Measurements from ENCODE around the gene NPAS3.

The NPAS3 gene

DNA sequence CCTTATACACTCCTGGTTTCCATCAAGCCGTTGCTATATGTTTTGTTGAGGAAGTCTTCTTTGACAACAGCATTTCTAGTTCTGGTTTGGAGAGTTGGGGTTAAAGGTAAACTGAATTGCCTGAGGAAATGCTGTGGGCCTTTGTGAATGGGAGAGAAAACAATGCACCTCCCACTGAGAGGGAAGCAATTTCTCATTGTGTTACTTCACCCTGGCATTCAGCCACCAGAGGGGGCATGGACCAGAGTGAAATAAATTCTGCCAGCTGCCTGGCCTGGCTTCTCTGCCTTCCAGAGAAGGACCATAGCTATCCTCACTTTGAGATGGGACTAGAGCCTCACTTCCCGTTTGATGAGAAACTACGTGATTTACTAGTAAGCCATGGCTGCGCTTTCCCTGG, 536.9 kb downstream of the NPAS3 start:
- H3K27ac ChIP-seq = no peak overlapping the region
- no peak for TF ChIP-seq ZFX (IDR thresholded peaks at IDR 0.05; ENCODE audit: borderline replicate concordance)
- TF ChIP-seq, protein P1, sequence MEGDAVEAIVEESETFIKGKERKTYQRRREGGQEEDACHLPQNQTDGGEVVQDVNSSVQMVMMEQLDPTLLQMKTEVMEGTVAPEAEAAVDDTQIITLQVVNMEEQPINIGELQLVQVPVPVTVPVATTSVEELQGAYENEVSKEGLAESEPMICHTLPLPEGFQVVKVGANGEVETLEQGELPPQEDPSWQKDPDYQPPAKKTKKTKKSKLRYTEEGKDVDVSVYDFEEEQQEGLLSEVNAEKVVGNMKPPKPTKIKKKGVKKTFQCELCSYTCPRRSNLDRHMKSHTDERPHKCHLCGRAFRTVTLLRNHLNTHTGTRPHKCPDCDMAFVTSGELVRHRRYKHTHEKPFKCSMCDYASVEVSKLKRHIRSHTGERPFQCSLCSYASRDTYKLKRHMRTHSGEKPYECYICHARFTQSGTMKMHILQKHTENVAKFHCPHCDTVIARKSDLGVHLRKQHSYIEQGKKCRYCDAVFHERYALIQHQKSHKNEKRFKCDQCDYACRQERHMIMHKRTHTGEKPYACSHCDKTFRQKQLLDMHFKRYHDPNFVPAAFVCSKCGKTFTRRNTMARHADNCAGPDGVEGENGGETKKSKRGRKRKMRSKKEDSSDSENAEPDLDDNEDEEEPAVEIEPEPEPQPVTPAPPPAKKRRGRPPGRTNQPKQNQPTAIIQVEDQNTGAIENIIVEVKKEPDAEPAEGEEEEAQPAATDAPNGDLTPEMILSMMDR (IDR thresholded peaks at IDR 0.05) = no peak; the same call in 1 of the 2 replicates

DNA sequence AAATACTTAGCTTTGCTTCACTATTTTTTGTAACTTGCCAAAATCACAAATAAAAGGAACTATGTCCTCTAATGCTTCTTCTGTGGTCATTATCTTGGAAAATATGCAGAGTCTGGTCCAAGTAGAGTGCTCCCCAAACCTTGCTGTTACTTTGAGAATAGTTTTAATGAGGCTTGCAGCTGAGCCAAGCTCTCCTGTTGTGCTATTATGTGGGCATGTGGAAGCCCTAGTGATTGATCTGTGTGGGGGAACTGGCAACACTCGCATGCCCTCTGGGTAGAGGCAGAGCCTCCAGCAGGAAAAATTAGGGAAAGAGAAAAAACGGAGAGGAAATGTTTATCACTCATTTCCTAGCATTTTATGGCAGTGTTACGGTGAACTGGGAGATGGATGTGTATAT, 539.1 kb downstream of the NPAS3 start:
- no peak overlapping the region for H3K27ac ChIP-seq
- no peak for TF ChIP-seq ZFX (IDR thresholded peaks at IDR 0.05; ENCODE audit: borderline replicate concordance)
- TF ChIP-seq, protein P1 (IDR thresholded peaks at IDR 0.05) = no peak

DNA sequence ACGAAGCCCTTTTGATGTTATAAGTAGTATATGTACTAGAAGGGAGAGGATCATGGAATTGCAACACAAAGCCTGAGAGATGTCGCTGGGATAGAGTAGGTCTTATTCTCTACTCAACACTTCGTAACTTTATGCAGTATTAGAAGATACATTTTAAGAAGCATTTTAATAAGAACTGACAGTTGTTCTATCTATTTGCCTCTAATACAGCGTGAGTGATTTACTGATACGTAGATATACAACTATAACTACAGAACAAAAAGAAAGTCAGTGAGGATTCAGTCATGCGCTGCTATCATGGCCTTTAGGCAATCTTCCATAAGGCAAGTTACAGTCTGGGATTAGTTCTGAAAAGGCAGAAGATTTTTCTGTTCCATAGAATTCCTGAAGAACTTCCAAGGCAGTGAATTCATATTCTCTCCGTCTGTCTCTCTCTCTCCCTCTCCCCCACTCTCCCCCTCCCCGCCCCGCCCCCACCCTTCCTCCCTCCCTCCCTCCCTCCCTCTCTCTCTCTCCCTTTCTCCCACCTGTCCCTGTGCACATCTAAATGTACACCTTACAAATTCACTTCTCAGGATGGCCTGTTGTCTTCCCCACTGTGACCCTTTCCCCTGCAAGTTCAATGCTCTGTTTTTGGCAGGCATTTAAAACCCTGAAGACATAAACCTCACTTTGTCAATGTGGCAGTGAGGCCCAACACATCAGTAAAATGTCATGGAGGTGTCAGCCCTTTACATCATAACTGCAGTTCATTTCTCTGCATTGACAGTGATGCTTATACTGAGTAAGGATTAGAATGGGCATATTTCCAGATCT, 541.6 kb downstream of the NPAS3 start:
- no peak overlapping the region for H3K27ac ChIP-seq
- TF ChIP-seq, protein P1 (IDR thresholded peaks at IDR 0.05) = no peak
- no peak for TF ChIP-seq ZFX (IDR thresholded peaks at IDR 0.05; ENCODE audit: borderline replicate concordance)

DNA sequence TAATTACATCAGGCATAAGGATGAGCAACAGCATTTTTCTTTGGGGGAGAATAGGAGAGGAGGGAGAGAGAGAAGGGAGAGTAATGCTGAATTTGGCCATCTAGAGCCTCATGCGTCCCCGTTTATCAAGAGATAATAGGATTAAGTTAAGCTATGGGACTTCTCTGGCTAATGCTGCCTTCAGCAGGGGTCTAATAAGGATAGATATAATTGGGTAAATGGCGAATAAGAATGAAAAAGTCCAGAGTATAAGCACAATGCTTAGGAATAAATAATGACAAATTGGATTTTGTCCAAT, 542.2 kb downstream of the NPAS3 start:
- H3K27ac ChIP-seq = no peak overlapping the region
- TF ChIP-seq, protein P1 (IDR thresholded peaks at IDR 0.05) = no peak
- TF ChIP-seq ZFX (IDR thresholded peaks at IDR 0.05; ENCODE audit: borderline replicate concordance) = no peak

DNA sequence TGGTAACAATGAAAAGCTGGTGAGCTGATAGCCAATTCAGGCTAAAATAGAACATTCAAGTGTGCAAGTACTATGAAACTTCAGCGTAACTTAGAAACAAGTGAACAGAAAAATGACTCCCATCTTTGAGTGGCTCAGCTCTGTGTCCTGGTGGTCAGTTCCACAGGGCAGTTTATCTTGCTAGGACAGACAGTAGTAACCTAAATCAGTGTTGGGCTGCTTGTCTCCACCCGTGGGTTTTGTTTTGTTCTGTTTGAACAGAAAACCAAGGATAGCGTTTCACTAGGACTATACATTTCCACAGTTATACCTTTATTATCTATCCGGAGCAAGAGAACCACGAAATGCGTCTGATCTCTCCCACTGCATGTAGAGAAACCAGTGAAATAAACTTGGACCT, 544.4 kb downstream of the NPAS3 start:
- no peak overlapping the region for H3K27ac ChIP-seq
- TF ChIP-seq, protein P1 (IDR thresholded peaks at IDR 0.05) = no peak
- TF ChIP-seq ZFX (IDR thresholded peaks at IDR 0.05; ENCODE audit: borderline replicate concordance) = no peak

DNA sequence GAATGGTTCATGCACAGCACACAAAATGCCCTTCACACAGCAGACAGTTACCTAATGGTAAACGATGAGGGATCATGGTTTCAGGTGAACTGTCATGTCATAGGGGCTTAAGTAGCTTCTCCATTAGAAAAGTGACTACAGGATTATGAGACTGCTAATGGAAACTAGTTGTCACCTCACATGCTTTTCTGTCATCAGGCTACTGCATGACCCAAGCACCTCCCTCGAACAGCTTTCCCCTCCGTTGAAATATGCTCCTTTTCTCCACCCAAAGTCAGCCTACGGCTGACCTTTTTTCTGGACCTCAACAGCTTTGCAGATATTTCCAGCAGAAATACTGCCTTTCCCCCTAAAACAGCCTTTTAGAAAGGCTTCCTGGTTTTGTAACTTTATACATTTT, 544.9 kb downstream of the NPAS3 start:
- no peak overlapping the region for H3K27ac ChIP-seq
- TF ChIP-seq, protein P1 (IDR thresholded peaks at IDR 0.05) = no peak
- no peak for TF ChIP-seq ZFX (IDR thresholded peaks at IDR 0.05; ENCODE audit: borderline replicate concordance)

DNA sequence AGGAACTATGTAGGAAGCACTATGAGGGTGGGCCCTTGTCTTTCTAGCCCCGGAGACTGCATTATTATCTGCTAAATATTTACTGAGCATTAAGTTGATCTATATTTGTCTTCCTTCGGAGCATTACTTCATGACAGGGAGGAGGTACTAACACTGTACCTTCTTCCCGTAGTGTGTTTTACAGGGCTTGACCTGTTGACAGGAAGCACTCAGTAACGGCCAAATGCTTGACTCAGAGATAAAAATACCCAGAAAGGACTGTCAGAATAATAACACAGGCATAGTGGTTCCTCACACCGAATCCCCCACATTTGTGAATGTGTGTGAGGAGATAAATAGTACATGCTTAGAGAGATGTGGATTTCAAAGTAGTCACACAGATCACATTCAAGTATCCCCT, 545.6 kb downstream of the NPAS3 start:
- no peak for TF ChIP-seq ZFX (IDR thresholded peaks at IDR 0.05; ENCODE audit: borderline replicate concordance)
- TF ChIP-seq, protein P1 (IDR thresholded peaks at IDR 0.05) = no peak
- no peak overlapping the region for H3K27ac ChIP-seq

Measured in 22Rv1 (cell line).